ENCODE results near the gene ADTRP.

DNA sequence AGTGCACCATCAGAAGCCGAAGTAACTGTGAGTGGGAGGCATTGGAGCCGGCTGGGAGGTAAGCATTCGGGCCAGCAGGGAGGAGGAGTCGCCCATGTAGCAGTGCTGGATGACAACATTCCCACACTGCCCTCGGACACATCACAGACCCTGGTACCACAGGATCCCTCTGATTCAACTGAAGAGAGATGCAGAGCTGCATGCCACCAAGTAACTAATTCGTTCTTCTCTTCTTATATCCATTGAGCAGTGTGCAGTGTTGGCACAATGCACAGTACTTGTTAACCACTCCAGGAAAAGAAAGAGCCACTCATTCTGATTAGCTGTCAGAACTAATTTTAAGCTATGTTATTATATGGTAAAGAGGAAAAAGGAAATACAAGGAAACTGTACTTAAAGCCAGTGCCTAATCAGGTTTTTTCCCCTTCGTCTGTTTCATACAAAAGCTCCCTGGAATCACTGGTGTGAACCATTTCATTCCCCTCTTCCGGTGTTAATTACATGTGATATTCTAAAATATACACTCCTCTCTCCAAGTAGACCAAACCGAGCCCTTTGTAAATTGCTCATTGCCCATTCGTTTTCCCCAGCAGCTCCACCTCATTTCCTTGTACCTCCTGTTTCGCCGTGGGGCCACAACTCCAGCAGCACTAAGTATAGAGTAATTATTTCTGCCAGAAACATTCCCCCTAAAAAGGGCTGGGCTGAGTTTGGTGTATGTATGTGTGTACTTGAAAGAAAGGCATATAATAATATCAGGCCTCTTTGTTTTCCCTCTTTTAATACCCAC is 32.4 kb upstream of the ADTRP start:
- TF ChIP-seq, protein P1, sequence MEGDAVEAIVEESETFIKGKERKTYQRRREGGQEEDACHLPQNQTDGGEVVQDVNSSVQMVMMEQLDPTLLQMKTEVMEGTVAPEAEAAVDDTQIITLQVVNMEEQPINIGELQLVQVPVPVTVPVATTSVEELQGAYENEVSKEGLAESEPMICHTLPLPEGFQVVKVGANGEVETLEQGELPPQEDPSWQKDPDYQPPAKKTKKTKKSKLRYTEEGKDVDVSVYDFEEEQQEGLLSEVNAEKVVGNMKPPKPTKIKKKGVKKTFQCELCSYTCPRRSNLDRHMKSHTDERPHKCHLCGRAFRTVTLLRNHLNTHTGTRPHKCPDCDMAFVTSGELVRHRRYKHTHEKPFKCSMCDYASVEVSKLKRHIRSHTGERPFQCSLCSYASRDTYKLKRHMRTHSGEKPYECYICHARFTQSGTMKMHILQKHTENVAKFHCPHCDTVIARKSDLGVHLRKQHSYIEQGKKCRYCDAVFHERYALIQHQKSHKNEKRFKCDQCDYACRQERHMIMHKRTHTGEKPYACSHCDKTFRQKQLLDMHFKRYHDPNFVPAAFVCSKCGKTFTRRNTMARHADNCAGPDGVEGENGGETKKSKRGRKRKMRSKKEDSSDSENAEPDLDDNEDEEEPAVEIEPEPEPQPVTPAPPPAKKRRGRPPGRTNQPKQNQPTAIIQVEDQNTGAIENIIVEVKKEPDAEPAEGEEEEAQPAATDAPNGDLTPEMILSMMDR (conservative IDR thresholded peaks at IDR 0.05) = no peak
- no peak for TF ChIP-seq ZFX (IDR thresholded peaks at IDR 0.05)
